Neural progenitor cell (in vitro differentiated cells): ENCODE measurements around the gene ZNF567.

Experiments
- CTCF ChIP-seq: fragments of 200-600 bp; sonication (generic); IDR thresholded peaks from 2 replicates; pipeline ENCODE4 v1.5.1; 2017; ENCODE audit warnings: antibody characterized with exemption, mild to moderate bottlenecking
- EZH2 ChIP-seq: fragments of 200-600 bp; sonication (generic); IDR thresholded peaks from 2 replicates; pipeline ENCODE4 v1.6.1; 2017; ENCODE audit warnings: antibody characterized with exemption, mild to moderate bottlenecking, moderate library complexity
- EZH2phosphoT487 ChIP-seq: fragments of 200-600 bp; sonication (generic); IDR thresholded peaks from 2 replicates; pipeline ENCODE4 v1.6.1; 2017; ENCODE audit warnings: antibody characterized with exemption

- TF ChIP-seq CTCF, result no peak
- TF ChIP-seq EZH2, result no peak
- no peak for TF ChIP-seq EZH2phosphoT487
Measured at GRCh38 chr19:36687214-36688056, at the start of gene ZNF567.
